B cell (primary cell): ENCODE results near the gene RNPC3. TPM values are rescaled to one million over a fixed set of nuclear protein-coding genes. Genes with fewer than 3 reads are reported as not detected.

Experiments used
- ATAC-seq: fragments of 200-7000 bp; cut with Tn5 transposase; one replicate; pipeline ENCODE4 v1.10.0; 2021; ENCODE audit warnings: low read depth, mild to moderate bottlenecking, moderate number of reproducible peaks, moderate library complexity
- CTCF ChIA-PET: fragments of 350-600 bp; sonication (Branson Sonifier 250); formaldehyde crosslinking; loops from one replicate; lab custom pipeline; 2021; ENCODE audit warnings: antibody characterized with exemption, inconsistent platforms; lab: Charles Lee
- POLR2A ChIA-PET: fragments of 350-600 bp; sonication (Branson Sonifier 250); formaldehyde crosslinking; loops from one replicate; lab custom pipeline; 2021; ENCODE audit warnings: antibody characterized with exemption; lab: Charles Lee
- DNase-seq: peaks from one replicate; pipeline ENCODE4 v3.0.0; 2013
- H2AFZ ChIP-seq: 2 replicates; pipeline ENCODE4 v1.6.1; 2012; ENCODE audit warnings: mild to moderate bottlenecking, low read depth, low read length; ENCODE audit not compliant: insufficient read depth, poor library complexity, severe bottlenecking
- H3K27ac ChIP-seq, 2 donors: 1 replicate in 1 of 2; 2 replicates in 1 of 2; pipeline ENCODE4 v1.5.1; 2012 to 2013; ENCODE audit warnings: low read length in 2 of 2, mild to moderate bottlenecking in 2 of 2, moderate library complexity in 1 of 2
- H3K27me3 ChIP-seq, 4 experiments: fragments of 200-600 bp in 1 of 4; sonication (generic) in 1 of 4; replicated peaks in 1 of 4; 1 replicate in 2 of 4; 2 replicates in 2 of 4; pipeline versions ENCODE4 v1.6.1 to v1.7.0; 2013 to 2016; ENCODE audit warnings: low read length in 3 of 4, mild to moderate bottlenecking in 2 of 4, mixed read lengths in 1 of 4, moderate library complexity in 1 of 4; ENCODE audit not compliant: insufficient read depth in 4 of 4, control insufficient read depth in 3 of 4; ENCODE audit errors: control extremely low read depth in 1 of 4
- H3K36me3 ChIP-seq, 2 experiments: replicated peaks in 1 of 2; 1 replicate in 1 of 2; 2 replicates in 1 of 2; pipeline versions ENCODE4 v1.6.1 to v1.7.1; 2013; ENCODE audit warnings: low read length in 1 of 2; ENCODE audit not compliant: insufficient read depth in 2 of 2, control insufficient read depth in 1 of 2; ENCODE audit errors: control extremely low read depth in 1 of 2, extremely low read depth in 1 of 2
- H3K4me1 ChIP-seq, 2 donors: fragments of 200-600 bp in 1 of 2; sonication (generic) in 1 of 2; 1 replicate in 1 of 2; 2 replicates in 1 of 2; pipeline versions ENCODE4 v1.5.1 to v1.6.1; 2013 to 2017; ENCODE audit warnings: low read length in 2 of 2; ENCODE audit not compliant: control insufficient read depth in 2 of 2, insufficient read depth in 2 of 2
- H3K4me2 ChIP-seq: replicated peaks from 2 replicates; pipeline ENCODE3; 2012; ENCODE audit warnings: mild to moderate bottlenecking, low read depth, low read length; ENCODE audit not compliant: poor library complexity, severe bottlenecking
- H3K4me3 ChIP-seq, 5 experiments: fragments of 200-600 bp in 1 of 5; sonication (generic) in 1 of 5; 1 replicate in 3 of 5; 2 replicates in 2 of 5; pipeline versions ENCODE4 v1.5.1 to v1.7.0; 2011 to 2016; ENCODE audit warnings: low read length in 4 of 5, mild to moderate bottlenecking in 4 of 5, low read depth in 2 of 5, control low read depth in 1 of 5, moderate library complexity in 1 of 5; ENCODE audit not compliant: insufficient read depth in 1 of 5; ENCODE audit errors: control extremely low read depth in 1 of 5, extremely low read depth in 1 of 5
- H3K79me2 ChIP-seq: fragments of 200-600 bp; sonication (generic); one replicate; pipeline ENCODE4 v1.6.0; 2016; ENCODE audit warnings: low read length; ENCODE audit not compliant: control insufficient read depth, insufficient read depth
- H3K9ac ChIP-seq: fragments of 200-600 bp; sonication (generic); 2 replicates; pipeline ENCODE4 v1.6.1; 2017; ENCODE audit warnings: mild to moderate bottlenecking, low read length, moderate library complexity
- H3K9me3 ChIP-seq, 3 donors: one replicate each; pipeline versions ENCODE4 v1.6.1 to v1.7.1; 2013; ENCODE audit warnings: low read length in 2 of 3; ENCODE audit not compliant: control insufficient read depth in 2 of 3, insufficient read depth in 1 of 3; ENCODE audit errors: control extremely low read depth in 1 of 3
- H4K20me1 ChIP-seq: 2 replicates; pipeline ENCODE4 v1.6.0; 2012; ENCODE audit warnings: mild to moderate bottlenecking, low read length; ENCODE audit not compliant: insufficient read depth, control insufficient read depth, poor library complexity, severe bottlenecking
- H3K27ac Mint-ChIP-seq: one replicate; pipeline ENCODE4 v1.8.0; 2021; ENCODE audit warnings: mixed read lengths
- H3K27me3 Mint-ChIP-seq: one replicate; pipeline ENCODE4 v1.8.0; 2021; ENCODE audit warnings: mixed read lengths
- H3K4me1 Mint-ChIP-seq: one replicate; pipeline ENCODE4 v1.8.0; 2021; ENCODE audit warnings: mixed read lengths
- H3K4me3 Mint-ChIP-seq: one replicate; pipeline ENCODE4 v1.8.0; 2021; ENCODE audit warnings: mixed read lengths
- H3K9me3 Mint-ChIP-seq: one replicate; pipeline ENCODE4 v1.8.0; 2022; ENCODE audit warnings: mixed read lengths; ENCODE audit not compliant: insufficient read depth
- CTCF ChIP-seq: fragments of 200-600 bp; IDR thresholded peaks from one replicate; pipeline ENCODE4 v1.8.0; 2022; ENCODE audit warnings: antibody characterized with exemption, mild to moderate bottlenecking
- EZH2 ChIP-seq: IDR thresholded peaks from 2 replicates; pipeline ENCODE4 v1.6.1; 2012; ENCODE audit warnings: borderline replicate concordance, low read depth, mild to moderate bottlenecking, moderate library complexity, low read length; ENCODE audit not compliant: insufficient read depth, poor library complexity, severe bottlenecking
- WGBS: methylation state at CpG from one replicate; pipeline ENCODE4 v1.1.5; 2013; ENCODE audit warnings: missing lambda C conversion rate; ENCODE audit not compliant: insufficient coverage; 5-methylcytosine and 5-hydroxymethylcytosine counted together
- intact Hi-C: fragments of 100-400 bp; cut with micrococcal nuclease; formaldehyde crosslinking; loops from one replicate; pipeline ENCODE4 v1.10.0; 2022
- polyA plus RNA-seq: library from polyadenylated mRNA; depleted of rRNA; stranded (reverse); fragments of >200 nt; gene quantifications from 2 replicates; pipeline ENCODE4 v1.2.3, GENCODE V29; 2012
- total RNA-seq, 2 donors: library from RNA; stranded (reverse); fragments of 120-200 nt in 1 of 2; gene quantifications; 1 replicate in 1 of 2; 2 replicates in 1 of 2; pipeline versions ENCODE4 v1.2.3 to v1.2.4, GENCODE V29; 2013 to 2022

Gene RNPC3
- total and polyA plus RNA-seq, 2 donors (not counting 1 experiment from before 2014, with no cell fraction given) = 32.0 to 83.6 TPM

GRCh38 chr1:103525114-103525606 is 339 bp upstream of the RNPC3 start:
- H3K9me3 ChIP-seq = no peaks in the 10 kb centered on the region
- POLR2A ChIA-PET = no interaction called here
- peaks cover 6 to 26% of the 10 kb centered on the region in 2 donors for H3K4me1 ChIP-seq
- no peaks in the 10 kb centered on the region for H3K9me3 Mint-ChIP-seq
- peaks cover 45% of the 10 kb centered on the region for H3K79me2 ChIP-seq
- TF ChIP-seq EZH2 = no peak
- no peak for TF ChIP-seq CTCF
- H3K27ac Mint-ChIP-seq = peak overlapping the region; percentile 81
- peak; percentile 70 for DNase-seq
- peaks cover 22% of the 10 kb centered on the region for H4K20me1 ChIP-seq
- CTCF ChIA-PET = interaction anchor here (1.6 to 2.4 kb wide), 2 partner anchors 8 to 11 kb away, joined by 4 to 13 read pairs; no protein-coding TSS in a partner anchor
- H3K9ac ChIP-seq = peak overlapping the region; percentile 61
- peak overlapping the region; percentile 78 for H3K4me2 ChIP-seq
- H3K27ac ChIP-seq = peak overlapping the region in 1 of 2 donors; percentile 94
- ATAC-seq = peak; percentile 4
- peaks cover 0 to 12% of the 10 kb centered on the region in 2 experiments for H3K36me3 ChIP-seq
- 19% methylated on average over 3 of the region's 34 CpGs for WGBS
- H2AFZ ChIP-seq = peak overlapping the region; percentile 53
- H3K27me3 ChIP-seq = no peaks in the 10 kb centered on the region
- no peaks in the 10 kb centered on the region for H3K27me3 Mint-ChIP-seq
- intact Hi-C loops = no loop called here
- H3K4me3 ChIP-seq = peak overlapping the region; percentile 35 to 63 (median 56)
- peaks cover 38% of the 10 kb centered on the region for H3K4me1 Mint-ChIP-seq
- H3K4me3 Mint-ChIP-seq = peak overlapping the region; percentile 88

GRCh38 chr1:103527331-103527730 is 1.8 kb downstream of the RNPC3 start:
- no peaks in the 10 kb centered on the region for H3K27me3 Mint-ChIP-seq
- WGBS = 60% methylated on average over 1 of the region's 2 CpGs
- H3K27ac Mint-ChIP-seq = no peak overlapping the region
- no peak overlapping the region for H3K27ac ChIP-seq
- H3K27me3 ChIP-seq = no peaks in the 10 kb centered on the region
- H3K9me3 Mint-ChIP-seq = no peaks in the 10 kb centered on the region
- peaks cover 31% of the 10 kb centered on the region for H4K20me1 ChIP-seq
- H3K4me2 ChIP-seq = peak overlapping the region; percentile 87
- H3K36me3 ChIP-seq = peaks cover 11 to 24% of the 10 kb centered on the region in 2 experiments
- no peak overlapping the region for H2AFZ ChIP-seq
- no peak overlapping the region for H3K9ac ChIP-seq
- H3K4me3 Mint-ChIP-seq = peak overlapping the region; percentile 63
- H3K9me3 ChIP-seq = peaks cover 0 to 3% (median 0%) of the 10 kb centered on the region in 3 donors
- ChIA-PET POLR2A (no interaction called here), CTCF (interaction anchor here (1.6 to 2.4 kb wide), 2 partner anchors 13 kb away, joined by 4 to 13 read pairs; no protein-coding TSS in a partner anchor)
- TF ChIP-seq EZH2 (no peak), CTCF (no peak)
- peaks cover 59% of the 10 kb centered on the region for H3K79me2 ChIP-seq
- intact Hi-C loops = no loop called here
- DNase-seq (no peak), ATAC-seq (no peak)
- peaks cover 6 to 26% of the 10 kb centered on the region in 2 donors for H3K4me1 ChIP-seq
- H3K4me1 Mint-ChIP-seq = peaks cover 57% of the 10 kb centered on the region
- peak overlapping the region in 1 of 5 experiments; percentile 82 for H3K4me3 ChIP-seq
